ENCODE data around the gene ATP6V1F.

ATP6V1F gene

DNA sequence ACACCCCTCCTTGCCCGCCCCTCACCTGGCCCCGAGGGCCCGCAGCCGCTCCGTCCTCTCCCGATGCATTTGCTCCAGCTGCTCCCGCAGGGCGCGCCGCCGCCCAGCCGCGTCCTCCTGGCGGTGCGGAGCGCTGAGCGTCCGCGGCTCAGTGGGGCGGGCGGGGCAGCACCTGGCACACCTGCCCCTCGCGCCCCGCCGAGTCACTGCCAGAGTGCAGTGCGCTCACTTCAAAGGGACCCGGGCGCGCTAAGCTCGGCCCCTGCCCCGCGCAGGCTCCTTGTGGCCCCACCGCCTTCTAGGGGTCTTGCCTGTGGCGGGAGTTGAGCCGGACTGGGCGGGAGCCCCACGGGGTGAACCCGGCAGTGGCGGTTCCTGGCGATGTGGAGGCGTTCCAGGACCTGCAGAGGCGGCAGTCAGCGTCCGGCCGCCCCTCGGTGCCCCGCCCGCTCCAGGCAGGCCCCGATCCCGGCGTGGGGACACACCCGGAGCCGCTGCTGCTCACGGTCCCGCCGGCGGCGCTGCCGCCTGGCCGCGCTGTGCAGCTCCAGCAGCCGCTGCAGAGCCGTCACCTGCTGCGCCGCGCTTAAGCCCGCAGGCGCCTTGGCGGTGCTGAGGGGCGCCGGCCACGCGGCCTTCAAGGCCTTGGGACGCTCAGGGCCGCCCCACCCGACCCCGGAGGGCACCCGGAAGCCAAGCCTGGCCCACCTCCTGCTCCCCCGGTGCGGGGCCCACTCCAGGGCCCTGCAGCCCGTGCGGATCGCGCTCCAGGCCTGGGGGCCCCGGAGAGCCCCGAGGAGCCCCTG lies 6.7 kb downstream of the ATP6V1F start:
- no peak for DNase-seq (ENCODE audit: low read depth)

DNA sequence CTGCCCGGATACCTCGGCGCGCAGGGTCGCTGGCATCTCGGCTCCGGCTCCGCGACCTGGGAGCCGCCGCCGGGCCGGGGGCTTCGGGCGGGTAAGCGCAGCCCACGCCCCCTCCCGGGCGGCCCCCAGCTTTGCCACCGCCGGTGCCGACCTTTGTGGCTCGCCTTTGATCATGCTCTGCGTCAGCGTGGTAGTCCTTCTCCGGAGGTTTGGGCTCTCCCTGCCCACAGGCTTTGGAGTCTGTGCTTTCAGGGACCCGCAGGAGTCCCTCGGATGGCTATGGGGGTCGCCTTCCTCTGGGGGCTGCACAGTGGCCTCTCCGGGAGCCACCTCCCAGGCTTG lies 7.3 kb downstream of the ATP6V1F start:
- DNase-seq (ENCODE audit: low read depth): no peak

DNA sequence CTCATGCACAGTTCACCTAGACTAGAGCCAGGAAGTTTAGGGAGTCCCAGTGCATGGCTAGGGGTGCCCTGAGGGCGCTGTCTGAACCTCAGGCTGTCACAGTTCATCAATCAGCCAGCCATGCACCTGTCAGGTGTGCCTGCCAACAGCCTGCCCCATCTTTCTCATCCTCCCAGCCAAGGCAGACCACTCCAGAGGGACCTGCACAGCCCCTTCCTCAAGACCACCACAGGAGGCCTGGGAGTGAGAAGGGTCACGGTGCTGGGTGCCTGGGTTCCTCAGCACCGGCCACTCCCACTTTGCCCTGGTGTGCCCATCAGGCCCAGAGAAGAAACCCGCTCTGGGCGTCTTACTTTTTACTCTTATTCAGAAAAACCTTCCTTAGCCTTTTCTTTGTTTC lies 8.4 kb downstream of the ATP6V1F start:
- DNase-seq (ENCODE audit: low read depth): no peak

DNA sequence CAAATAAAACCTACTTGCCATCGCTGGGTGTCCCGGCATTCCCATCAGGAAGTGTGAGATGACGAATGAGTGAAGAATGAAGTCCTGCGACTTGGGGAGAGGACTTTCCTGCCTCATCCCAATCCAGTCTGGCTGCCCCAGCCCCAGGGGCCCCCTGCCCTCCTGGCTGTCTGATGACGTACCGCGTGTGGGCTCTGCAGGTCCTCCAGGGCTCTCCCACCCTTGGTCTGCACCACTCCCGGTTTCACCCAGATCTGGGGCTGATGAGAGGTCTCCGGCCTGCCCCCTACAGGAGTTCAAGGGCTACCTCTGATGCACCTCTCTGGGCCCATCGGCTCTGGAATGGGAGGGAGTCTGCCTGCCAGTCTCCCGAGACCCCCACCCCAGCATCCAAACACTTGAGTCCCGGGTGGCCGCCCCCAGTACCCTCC lies 9.8 kb downstream of the ATP6V1F start:
- DNase-seq (ENCODE audit: low read depth): no peak

DNA sequence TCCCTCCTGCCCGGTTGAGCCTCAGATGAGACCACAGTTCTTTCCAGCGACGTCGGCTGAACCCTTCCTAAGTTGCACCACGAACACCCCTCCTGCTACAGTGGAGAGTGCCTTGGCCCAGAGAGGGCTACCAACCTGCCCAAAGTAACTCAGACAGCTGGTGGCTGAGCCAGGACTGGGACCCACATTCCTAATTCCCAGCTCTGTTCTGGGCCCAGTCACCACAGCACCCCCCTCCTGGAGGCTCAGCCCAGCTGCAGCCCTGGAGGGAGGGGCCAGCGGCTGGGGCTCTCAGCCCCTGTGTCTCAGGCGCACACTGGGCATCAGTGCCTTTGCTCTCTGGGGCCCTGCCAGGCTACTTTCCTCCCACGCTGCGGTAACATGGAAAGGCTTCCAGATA lies 10.6 kb downstream of the ATP6V1F start:
- DNase-seq (ENCODE audit: low read depth): no peak

DNA sequence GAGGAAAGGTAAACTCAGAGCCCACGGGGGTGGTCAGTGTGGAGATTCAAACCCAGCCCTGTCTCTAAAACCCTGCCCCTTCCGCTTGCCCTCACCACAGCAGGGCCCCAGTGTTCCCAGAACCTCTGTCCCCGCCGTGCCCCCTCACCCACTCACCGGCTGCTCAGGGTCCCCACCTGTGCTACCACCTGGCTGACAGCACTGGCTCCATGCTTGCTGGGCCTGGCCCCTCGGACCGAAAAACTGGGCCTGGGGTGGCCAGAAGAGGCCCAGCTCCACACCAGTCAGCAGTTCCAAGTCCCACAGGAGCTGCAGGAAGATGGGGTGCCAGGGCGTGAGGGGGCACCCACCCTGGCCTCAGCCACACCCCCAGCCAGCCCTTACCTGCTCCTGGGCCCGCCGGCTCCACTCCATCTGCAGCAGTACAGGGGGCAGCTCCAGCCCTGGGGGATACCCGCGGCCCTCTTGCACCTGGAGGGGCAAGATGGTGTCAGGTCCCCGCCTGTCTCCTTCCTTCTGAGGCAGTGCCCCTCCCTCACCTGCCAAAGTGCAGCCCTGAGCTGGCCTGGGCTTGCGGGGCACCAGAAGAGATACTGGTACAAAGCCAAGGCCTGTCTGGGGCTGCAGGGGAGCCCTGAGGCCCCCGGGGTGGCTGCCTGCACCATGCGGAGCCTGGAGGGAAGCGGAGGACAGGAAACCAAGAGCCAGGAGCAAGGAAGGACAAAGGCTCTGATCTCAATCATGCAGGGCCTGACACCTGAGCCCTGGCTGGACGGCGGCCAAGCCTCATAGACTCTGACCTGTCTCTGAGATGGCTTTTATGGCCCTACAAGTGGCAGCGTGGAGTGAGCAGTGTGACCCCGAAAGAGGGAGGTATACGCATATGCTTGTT lies 11.7 kb downstream of the ATP6V1F start:
- DNase-seq (ENCODE audit: low read depth): no peak

DNA sequence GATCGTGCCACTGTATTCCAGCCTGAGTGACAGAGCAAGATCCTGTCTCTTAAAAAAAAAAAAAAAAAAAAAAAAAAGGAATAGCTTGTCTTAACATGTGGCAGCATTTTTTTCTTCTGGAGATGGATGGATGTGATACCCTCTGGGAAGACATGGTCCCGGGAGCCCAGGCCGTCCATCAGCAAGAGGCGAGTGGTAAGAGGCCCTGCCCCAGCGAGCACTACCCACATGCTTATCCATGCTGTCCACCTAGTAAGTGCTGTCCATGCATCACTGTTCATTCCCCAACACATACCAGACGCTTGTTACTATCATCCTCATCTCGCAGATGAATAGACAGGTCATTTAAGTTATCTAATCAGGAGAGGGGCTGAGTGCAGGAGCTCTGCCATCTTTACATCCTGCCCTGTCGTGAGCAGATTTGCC lies 12.9 kb downstream of the ATP6V1F start:
- no peak for DNase-seq (ENCODE audit: low read depth)

DNA sequence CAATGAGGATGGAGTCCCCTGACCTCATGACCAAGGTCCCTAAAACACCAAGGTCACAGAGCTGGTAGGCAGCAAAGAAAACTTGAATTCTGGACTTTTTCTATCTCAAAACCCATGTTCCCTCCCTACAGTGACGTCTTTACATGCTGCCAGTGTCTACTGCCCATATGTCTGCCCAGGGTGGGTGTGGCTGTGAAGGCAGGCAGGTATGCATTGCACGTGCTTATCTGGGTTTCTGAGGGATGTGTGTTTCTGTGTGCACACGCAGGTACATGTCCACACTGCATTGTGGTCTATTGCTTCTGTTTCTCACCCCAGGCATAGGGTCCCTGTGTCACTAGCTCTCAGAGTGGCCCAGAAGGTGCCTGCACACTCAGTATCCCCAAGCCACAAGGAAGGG lies 13.5 kb downstream of the ATP6V1F start:
- no peak for DNase-seq (ENCODE audit: low read depth)

DNA sequence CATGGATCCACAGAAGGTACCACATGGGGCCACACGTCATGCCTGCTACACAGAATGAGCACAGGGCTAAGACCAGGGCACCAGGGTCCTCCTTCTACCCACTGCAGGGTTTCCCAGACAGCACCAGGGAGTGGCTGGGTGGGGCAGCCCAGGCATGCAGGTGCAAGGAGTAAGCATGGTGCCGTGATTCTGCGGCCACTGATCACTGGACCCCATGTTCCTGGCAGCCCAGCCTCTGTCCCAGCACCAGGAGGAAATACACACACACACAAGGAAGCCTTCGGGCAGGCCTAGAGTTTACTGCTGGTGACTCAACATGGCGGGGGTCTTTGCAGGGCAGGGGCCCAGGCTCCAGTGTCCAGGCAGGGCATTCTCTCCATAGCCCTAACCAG lies 13.9 kb downstream of the ATP6V1F start:
- no peak for DNase-seq (ENCODE audit: low read depth)

DNA sequence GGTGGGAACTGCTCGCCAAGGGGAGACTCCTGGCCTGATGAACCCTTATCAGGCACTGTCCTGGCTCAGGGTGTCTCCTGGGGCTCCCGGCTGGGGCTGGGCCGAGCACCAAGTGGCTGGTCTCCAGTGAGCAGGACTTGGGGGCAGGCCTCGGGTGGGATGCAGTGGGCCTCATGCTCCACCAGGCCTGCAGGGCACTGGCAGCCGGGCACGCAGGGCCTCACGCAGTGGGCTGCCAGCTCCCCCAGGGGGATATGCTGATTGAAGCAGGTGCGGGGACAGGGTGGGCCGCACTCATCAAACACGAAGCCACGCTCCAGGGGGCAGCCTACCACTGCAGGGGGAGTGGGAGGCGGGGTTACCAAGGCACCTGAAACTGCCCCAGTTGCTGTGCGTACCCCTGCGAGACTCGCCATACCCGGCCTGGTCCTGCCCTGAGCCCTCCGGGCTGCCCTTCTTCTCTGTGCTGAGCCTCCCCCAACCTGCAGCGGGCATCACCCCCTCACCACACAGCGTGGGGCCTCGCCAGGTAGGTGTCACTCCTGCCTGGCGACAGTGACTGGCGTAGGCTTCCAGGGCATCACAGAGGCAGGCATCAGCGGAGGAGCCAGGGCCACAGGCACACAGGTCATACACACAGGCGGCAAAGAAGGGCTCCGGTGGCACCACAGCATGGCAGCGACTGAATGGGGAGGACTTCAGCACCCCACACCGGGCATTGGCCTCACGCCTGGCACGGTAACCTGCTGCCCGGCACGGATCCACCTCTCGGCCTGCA lies 14.5 kb downstream of the ATP6V1F start:
- no peak for DNase-seq (ENCODE audit: low read depth)

DNA sequence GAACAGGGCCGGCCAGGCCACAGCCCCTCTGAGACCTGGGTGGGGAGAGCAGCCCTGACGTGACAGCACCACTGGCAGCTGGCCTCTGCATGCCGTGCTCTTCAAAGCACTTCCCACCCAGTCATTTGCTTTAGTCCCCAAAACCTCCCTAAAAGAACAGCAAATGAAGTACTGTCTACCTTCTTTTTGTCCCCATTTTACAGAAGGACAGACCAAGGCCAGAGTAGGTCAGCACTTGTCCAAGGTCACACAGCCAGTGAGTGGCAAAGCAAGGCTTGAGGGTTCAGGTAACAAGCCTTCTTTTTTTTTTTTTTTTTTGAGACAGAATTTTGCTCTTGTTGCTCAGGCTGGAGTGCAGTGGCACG lies 15.1 kb downstream of the ATP6V1F start:
- DNase-seq (ENCODE audit: low read depth): no peak

DNA sequence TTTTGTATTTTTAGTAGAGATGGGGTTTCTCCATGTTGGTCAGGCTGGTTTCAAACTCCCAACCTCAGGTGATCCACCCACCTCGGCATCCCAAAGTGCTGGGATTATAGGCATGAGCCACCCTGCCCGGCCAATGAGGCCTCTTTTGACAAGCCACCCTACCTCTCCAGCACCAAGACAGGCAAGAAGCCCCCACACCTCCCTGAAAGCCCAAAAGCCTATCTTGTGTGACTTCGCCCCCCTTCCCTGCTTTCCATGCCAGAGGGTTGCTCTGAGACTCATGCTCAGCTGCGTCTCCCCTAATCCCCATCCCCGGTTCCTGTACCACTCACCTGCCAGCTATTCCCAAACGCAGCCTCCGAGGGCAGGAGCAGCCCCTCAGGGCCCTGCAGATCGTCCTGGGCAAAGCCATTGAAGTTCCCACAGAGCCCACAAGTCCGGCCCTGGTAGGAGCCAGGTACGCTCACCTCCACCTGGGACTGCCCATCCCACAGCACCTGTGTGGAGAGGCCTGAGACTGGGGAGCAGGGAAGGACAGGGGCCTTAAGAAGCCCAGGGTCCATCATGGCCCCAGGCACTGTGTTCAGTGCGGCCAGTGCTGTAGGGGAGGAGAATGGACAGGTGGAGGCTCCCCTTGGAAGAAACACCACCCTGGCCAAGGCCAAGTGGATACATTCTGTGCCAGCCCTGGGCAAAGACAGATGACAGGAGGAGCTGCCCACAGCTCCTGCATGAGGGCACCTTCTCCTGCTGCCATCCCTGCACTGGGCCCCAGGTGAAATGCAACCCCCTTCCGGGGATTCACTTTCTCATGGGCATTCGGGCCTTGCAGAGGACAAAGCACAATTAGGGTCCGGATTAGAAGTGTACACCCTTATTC lies 15.8 kb downstream of the ATP6V1F start:
- DNase-seq (ENCODE audit: low read depth): no peak

DNA sequence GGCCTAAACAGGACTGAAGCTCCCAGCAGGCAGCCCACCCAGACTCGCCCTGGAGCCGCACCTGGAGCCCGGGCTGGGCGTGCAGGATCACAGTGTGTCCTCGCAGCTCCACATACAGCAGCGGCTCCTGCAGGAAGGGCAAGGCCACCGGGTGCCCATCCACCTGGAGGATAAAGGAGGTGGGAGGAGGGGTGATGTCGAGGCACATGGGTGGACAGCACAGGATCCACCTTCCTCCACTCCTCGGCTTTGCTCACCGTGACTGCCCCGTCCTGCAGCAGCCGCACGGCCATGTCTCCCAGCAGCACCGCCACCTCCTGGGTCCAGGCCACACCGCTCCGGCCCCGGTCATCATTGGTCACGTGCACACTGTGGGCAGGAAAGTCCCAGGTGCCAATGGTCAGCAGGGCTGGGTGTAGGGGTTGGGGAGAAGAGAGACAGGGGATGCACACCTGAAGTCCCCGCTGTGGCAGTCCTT lies 16.8 kb downstream of the ATP6V1F start:
- DNase-seq (ENCODE audit: low read depth): no peak

DNA sequence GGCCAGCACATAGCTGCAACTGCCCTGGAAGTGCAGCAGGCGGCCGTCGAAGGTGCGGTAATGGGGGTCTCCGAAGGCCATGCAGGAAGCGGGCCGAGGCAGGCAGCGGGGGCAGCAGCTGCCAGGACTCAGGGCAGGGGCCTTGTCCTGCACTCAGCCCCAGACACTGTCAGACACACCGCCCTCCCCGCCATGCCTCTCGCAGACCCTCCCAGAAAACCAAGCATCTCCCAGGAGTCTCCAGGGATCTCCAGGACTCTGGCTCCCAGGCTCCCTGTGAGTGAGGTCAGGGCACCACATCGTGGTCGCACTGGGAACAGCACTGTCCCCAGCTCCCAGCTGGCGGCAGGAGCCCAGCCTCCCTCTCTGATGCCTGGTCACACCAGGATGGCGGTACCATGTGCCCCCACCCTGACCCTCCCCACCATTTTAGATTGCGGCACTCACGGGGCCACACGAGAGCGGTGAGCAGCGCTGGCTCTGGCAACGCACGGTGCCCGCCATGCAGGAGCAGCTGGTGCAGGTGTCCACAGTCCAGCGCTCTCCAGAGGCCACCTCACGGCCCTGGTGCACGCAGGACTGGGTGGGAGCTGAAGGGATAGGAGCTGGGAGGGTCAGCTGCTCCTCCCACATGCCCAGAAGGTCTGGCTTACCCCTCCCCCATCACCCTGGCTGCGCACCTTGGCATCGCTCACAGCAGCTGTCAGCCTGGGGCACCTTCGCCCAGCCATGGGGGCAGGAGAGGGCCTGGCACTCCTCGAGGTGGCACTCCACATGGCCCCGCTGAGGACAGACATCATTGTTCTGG lies 17.5 kb downstream of the ATP6V1F start:
- DNase-seq (ENCODE audit: low read depth): no peak

DNA sequence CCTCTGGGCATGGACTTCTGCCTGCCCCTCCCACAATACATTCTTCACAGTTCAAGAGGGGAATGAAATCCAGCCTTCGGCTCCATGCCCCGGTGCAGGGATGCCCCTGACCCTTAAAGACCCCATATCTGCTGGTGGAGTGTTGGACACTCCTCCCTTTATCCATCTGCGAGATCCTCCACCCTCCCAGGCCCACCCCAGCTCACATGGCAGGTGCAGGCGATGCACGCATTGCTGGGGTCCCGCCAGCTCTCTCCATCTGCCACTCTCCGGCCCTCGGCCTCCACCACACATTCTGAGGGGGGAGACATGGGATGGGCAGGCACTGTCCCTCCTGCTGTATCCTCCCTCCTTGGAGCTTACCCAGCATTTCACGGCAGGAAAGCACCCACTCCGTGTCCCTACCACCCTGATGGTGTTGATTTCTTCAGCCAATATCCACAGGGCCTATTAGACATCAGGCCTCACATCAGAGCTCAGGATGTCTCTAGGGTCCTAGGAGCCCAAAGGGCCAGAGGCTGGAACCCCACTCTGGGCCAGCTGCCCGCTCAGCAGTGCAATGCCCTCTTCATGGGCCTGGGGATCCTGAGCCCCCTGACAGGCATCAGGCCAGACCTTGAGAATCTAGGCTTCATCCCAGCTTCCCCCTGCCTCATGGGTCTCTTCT lies 18.3 kb downstream of the ATP6V1F start:
- no peak for DNase-seq (ENCODE audit: low read depth)

DNA sequence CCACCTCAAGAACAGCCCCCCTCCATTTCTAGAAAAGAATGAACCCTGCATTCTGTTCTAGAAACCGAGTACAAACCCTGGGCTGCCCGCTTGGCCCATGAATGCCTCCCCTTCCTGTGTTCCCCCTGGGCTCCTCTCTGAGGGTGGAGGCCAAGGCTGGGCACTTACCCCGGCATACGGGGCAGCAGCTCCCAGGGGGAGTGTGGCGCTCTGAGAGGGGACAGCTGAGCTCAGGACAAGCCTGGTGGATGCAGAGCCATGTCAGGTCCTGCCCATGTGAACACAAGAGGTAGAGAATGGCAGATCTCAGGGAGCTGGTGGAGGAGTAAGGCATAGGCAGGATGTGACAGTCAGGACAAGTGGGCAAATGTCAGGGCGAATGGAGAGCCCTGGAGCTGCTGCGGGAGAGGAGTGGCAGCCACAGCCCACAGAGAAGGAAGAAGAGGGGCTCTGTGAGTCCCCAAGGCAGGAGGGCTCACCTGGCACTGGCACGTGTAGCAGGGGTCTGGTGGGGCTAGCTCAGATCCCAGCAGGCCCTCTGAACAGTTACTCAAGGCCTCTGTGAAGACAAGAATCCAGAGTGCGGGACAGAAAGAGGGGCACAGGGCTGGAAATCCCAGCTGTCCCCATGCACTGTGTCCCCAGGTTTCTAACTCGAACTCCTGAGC lies 18.9 kb downstream of the ATP6V1F start:
- no peak for DNase-seq (ENCODE audit: low read depth)

DNA sequence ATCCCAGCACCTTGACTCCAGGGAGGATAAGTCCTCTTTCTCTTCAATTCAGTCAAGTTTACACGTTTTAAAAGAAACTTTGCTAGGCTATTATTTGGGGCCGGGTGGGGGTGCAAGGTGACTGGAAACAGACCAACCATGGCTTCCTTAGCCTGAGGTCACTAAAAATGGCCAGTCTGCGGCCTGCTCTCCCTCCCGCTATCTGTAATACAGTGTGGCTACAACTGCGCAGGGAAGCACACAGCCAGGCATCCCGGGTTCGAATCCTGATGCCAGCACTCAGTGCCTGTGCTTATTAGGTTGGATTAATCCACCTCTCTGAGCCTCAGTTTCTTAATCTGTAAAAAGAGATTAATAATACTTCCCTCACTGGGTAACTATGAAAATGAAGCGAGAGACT lies 19.5 kb downstream of the ATP6V1F start:
- DNase-seq (ENCODE audit: low read depth): no peak

DNA sequence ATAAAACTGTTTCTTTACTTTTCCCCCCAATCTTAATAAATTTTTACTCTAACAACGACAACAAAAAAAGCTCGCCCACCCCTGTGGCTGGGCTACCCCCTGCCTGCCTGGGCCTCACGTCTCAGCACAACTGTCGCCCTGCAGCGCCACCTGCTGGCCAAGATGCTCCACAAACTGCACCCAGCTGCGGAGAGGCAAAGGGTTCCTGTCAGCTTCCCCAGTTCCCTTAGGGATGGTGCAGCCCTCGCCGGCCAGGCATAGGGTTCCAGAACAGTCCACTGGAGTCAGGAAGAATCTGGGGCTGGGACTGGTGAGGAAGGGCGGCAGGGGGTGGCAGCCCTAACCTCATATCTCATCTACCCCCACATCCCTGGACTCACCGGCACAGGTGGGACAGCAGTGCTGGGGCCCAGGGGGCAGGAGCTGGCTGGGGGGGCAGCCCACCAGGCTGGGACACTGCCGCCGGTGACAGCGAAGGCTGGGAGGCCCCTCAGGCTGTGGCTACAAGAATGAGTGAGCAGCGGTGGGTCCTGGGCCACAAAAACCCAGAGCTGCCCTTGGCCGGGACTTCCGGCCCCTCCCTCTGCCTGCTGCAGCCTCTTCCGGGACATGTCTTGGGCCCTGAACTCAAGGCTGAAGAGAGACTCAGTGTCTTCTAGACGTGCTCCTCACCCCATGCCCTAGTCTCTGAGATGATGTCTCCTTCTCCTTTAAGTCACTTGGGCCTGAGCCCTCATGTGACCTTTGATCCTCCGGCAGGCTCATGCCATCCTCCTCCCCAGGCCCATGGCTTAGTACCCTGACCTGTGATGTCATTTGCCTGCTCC lies 21.2 kb downstream of the ATP6V1F start:
- no peak for DNase-seq (ENCODE audit: low read depth)
